ENCODE measurements around the gene SCIN.

SCIN gene

GRCh38 chr7:12567015-12567414 lies 3.5 kb upstream of the SCIN start:
- H3K4me3 ChIP-seq (ENCODE audit: low read depth, low read length), result no peak overlapping the region

GRCh38 chr7:12569673-12570072 lies 847 bp upstream of the SCIN start:
- no peak overlapping the region for H3K4me3 ChIP-seq (ENCODE audit: low read depth, low read length)

GRCh38 chr7:12570168-12570533 lies 369 bp upstream of the SCIN start:
- H3K4me3 ChIP-seq (ENCODE audit: low read depth, low read length), result peak overlapping the region; percentile 49

- no peak overlapping the region for H3K4me3 ChIP-seq (ENCODE audit: low read depth, low read length)
Measured at GRCh38 chr7:12571691-12572090, 1.2 kb downstream of the SCIN start.

GRCh38 chr7:12572941-12573575 lies 2.5 kb downstream of the SCIN start:
- H3K4me3 ChIP-seq (ENCODE audit: low read depth, low read length), result no peak overlapping the region

GRCh38 chr7:12573885-12574284 lies 3.4 kb downstream of the SCIN start:
- H3K4me3 ChIP-seq (ENCODE audit: low read depth, low read length), result no peak overlapping the region

- no peak overlapping the region for H3K4me3 ChIP-seq (ENCODE audit: low read depth, low read length)
Measured at GRCh38 chr7:12578930-12579640, 8.6 kb downstream of the SCIN start.

GRCh38 chr7:12581897-12582296 lies 11.4 kb downstream of the SCIN start:
- no peak overlapping the region for H3K4me3 ChIP-seq (ENCODE audit: low read depth, low read length)

- H3K4me3 ChIP-seq (ENCODE audit: low read depth, low read length), result no peak overlapping the region
Measured at GRCh38 chr7:12582362-12582761, 11.8 kb downstream of the SCIN start.

- no peak overlapping the region for H3K4me3 ChIP-seq (ENCODE audit: low read depth, low read length)
Measured at GRCh38 chr7:12583176-12583575, 12.7 kb downstream of the SCIN start.

GRCh38 chr7:12583922-12584321 lies 13.4 kb downstream of the SCIN start:
- H3K4me3 ChIP-seq (ENCODE audit: low read depth, low read length), result no peak overlapping the region

- H3K4me3 ChIP-seq (ENCODE audit: low read depth, low read length), result no peak overlapping the region
Measured at GRCh38 chr7:12584930-12585329, 14.4 kb downstream of the SCIN start.

- no peak overlapping the region for H3K4me3 ChIP-seq (ENCODE audit: low read depth, low read length)
Measured at GRCh38 chr7:12586271-12586670, 15.8 kb downstream of the SCIN start.

- no peak overlapping the region for H3K4me3 ChIP-seq (ENCODE audit: low read depth, low read length)
Measured at GRCh38 chr7:12588259-12588904, 17.9 kb downstream of the SCIN start.

- H3K4me3 ChIP-seq (ENCODE audit: low read depth, low read length), result no peak overlapping the region
Measured at GRCh38 chr7:12590559-12590958, 20.0 kb downstream of the SCIN start.

GRCh38 chr7:12594122-12594897 lies 23.8 kb downstream of the SCIN start:
- no peak overlapping the region for H3K4me3 ChIP-seq (ENCODE audit: low read depth, low read length)

GRCh38 chr7:12595148-12595547 lies 24.6 kb downstream of the SCIN start:
- no peak overlapping the region for H3K4me3 ChIP-seq (ENCODE audit: low read depth, low read length)

GRCh38 chr7:12596225-12596790 lies 25.8 kb downstream of the SCIN start:
- no peak overlapping the region for H3K4me3 ChIP-seq (ENCODE audit: low read depth, low read length)

GRCh38 chr7:12601302-12601869 lies 30.9 kb downstream of the SCIN start:
- H3K4me3 ChIP-seq (ENCODE audit: low read depth, low read length), result no peak overlapping the region

GRCh38 chr7:12607134-12607533 lies 36.6 kb downstream of the SCIN start:
- H3K4me3 ChIP-seq (ENCODE audit: low read depth, low read length), result no peak overlapping the region

GRCh38 chr7:12609561-12609960 lies 39.0 kb downstream of the SCIN start:
- H3K4me3 ChIP-seq (ENCODE audit: low read depth, low read length), result no peak overlapping the region

All from iPS-11a (cell line).